HG03064 (cell line): ENCODE data around the gene CTSH.

ENCODE experiments used
- ATAC-seq: cut with Tn5 transposase; IDR thresholded peaks from one replicate; pipeline ENCODE4 v1.9.1; 2021; ENCODE audit warnings: low read depth; ENCODE audit not compliant: unreplicated experiment

The CTSH gene, protein sequence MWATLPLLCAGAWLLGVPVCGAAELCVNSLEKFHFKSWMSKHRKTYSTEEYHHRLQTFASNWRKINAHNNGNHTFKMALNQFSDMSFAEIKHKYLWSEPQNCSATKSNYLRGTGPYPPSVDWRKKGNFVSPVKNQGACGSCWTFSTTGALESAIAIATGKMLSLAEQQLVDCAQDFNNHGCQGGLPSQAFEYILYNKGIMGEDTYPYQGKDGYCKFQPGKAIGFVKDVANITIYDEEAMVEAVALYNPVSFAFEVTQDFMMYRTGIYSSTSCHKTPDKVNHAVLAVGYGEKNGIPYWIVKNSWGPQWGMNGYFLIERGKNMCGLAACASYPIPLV

GRCh38 chr15:78944669-78945407 is at the start of gene CTSH:
CTSH (minus strand) TSS chr15:78945046; CDS start chr15:78944981, 65 bp downstream.
- ATAC-seq: peak; percentile 59

GRCh38 chr15:78993931-78994530 is 49.2 kb upstream of the CTSH start:
- ATAC-seq: no peak

DNA sequence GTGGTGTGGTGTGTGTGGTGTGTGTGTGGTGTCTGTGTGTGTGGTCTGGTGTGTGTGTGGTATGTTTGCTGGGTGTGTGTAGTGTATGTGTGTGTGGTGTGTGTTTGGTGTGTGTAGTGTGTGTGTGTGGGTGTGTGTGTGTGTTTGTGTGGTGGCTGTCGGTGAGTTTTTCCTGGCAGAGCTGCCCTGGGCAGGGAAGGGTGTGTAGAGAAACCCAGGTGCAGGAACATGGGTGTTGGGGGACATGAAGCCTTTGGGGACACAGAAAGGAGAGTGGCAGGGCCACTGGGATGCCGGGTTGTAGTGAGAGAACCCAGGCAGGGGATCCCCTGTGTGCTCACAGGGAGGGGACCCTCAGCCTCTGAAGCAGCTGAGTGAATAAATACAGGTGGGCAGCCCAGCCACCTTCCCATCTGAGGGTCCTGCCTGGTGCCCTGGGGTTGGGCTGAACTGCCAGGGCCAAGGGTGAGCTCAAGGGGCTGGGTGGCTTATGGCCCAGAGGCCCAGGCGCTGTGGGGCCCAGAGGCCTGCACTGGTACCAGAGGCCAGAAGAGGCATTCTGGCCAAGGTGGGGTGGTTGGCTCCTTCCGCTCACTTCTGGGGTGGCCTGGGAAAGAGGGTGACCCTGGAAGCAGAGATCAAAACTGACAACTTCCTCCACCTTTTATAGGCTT is 48.5 kb upstream of the CTSH start:
- ATAC-seq: no peak

DNA sequence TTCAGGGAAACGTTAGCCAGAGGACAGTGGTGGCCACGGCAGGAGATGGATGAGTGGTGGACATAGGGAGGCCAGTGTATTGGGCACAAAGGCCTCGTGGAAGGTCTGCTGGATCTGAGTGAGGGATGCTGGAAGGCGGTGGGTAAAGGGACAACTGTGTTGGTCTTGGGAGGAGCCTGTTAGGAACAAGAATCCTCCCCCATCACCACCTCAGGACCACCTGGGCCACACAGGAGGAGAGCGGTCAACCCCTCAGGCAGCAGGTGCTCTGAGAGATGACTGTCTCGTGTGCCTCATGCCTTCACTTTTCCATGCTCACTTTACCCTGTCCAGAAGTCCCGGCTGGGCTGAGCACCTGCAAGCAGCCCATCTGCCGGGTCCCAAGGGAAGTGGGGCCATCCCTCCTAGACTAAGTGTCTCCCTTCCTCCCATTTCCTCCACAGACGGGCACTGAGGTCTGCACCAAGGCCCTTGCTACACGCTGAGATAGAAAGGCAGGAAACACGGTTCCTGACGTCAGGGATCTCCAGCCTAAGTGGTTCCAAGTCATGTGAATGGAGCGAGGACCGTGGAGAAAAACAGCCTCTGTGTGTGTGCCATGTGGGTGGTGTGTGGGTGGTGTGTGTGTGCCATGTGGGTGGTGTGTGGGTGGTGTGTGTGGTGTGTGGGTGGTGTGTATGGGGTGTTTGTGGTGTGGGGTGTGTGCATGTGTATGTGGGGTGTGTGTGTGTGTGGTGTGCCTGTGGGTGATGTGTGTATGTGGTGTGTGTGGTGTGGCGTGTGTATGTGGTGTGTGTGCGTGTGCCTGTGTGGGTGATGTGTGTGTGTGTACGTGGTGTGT is 47.8 kb upstream of the CTSH start:
- ATAC-seq: no peak

- ATAC-seq: no peak
Measured at GRCh38 chr15:78991879-78992278, 47.0 kb upstream of the CTSH start.

GRCh38 chr15:78991476-78991875 is 46.6 kb upstream of the CTSH start:
- no peak for ATAC-seq

DNA sequence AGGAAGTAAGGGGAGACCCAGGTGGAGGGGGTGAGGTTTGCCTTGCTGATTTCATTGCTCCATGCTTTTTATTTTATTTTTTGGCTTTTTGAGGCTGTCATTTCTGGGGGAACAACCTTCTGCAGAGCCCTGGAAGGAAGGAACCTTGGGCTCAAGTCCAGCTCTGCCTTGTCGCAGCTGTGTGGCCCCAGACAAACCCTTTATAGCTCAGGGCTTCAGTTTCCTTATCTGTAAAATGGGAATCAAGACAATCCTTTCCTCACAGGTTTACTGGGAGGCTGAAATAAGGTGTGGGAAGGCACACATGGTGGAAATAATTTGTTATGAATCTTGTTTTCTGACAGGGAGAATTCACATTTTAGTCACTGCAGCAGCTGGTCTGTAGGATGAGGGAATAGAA is 45.4 kb upstream of the CTSH start:
- no peak for ATAC-seq

- no peak for ATAC-seq
Measured at GRCh38 chr15:78989701-78990240, 44.9 kb upstream of the CTSH start.

DNA sequence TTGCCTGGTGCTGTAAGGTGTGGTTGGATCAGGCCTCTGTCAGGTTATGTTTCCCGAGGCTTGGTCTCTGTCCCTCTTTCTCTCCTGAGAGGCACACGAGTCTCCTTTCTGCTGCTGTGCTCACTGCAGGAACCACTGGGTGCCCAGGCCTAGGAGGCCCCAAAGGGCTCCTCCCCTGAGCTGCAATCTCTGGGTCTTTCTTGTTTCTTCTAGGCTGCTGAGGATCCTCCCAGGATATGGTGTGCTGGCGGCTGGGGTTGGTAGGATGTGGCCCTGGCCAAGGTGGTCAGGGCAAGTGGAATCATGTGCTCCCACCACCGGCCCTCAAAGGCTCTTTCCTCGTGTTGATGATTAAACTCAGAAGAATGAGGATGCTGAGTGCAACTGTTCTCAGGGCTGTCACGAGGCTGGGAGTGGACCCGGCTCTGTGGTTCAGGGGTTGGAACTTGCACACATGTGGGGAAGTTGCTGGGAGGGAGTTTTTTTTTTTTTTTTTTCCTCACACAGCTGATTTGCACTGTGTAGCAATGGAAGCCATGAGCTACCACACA is 43.6 kb upstream of the CTSH start:
- ATAC-seq: peak; percentile 61

DNA sequence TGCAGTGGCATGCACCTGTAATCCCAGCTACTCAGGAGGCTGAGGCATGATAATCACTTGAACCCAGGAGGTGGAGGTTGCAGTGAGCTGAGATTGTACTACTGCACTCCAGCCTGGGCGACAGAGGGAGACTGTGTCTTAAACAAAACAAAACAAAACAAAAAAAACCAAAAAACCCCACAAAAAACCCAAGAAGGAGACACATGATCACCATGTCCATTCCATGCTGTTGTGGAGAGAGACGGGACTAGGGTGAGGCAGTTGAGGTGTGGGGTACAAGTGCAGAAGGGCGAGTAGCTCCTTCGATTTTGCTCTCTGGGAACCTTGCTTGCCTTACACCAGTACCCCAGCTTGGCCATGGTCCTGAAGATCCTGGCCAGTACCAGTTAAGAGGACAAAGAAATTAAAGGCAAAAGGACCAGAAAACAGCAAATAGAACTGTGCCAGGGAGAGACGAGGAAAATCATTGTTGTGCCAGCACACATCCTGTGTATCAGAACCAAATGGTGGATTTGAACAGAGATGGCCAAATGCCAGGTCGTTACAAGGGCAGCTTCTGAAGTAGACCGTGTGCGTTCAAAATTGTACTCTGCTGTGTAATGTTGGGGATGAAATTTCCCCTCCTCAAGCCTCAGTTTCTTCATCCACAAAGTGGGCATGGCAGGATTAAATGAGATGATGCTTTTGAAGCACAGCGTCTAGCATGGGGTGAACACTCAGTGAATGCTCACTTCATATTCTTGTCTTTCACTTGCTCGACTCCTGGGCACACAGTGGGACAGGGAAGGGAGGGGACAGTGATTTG is 42.9 kb upstream of the CTSH start:
- ATAC-seq: no peak

DNA sequence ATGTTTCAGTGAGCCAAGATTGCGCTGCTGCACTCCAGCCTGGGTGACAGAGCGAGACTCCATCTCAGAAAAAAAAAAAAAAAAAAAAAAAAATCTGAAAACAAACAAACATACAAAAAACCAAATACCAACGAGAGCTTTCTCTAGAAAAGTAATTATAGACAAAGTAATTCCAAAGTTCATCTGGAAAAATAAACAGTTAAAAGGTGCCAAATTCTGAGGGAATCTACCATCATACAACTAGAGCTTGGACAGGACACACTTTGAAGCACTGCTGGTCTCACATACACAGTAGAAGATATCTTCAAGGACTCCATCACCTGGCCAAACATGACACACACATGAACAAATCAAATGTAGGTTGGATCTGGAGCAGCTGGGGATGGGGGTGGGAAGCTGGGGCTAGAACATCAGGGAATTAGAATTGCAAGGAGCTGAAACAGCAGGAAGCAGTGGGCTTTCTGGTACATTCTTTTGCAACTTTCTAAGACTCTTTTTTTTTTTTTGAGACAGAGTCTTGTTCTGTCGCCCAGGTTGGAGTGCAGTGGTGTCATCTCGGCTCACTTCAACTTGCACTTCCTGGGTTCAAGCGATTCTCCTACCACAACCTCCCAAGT is 41.1 kb upstream of the CTSH start:
- ATAC-seq: no peak

DNA sequence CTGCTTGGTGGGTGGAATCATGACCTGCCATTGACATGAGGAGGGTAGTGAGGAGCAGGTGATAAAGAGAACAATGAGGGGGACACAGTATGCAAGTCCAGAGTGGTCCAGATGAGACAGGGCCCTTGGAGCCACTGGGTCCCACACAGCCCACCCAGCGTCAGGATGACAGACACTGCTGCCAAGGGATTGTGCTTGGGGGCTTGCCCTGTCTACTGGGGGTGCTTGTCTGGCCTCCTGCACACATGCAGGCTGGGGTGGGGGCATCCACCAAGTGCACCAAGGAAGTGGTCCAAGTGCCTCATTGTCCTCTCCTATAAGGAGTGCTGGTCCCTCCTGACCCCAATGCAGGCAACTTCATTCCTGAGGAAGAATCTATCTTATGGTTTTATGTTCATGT is 39.2 kb upstream of the CTSH start:
- ATAC-seq: no peak

GRCh38 chr15:78983146-78983918 is 38.5 kb upstream of the CTSH start:
- ATAC-seq: no peak

DNA sequence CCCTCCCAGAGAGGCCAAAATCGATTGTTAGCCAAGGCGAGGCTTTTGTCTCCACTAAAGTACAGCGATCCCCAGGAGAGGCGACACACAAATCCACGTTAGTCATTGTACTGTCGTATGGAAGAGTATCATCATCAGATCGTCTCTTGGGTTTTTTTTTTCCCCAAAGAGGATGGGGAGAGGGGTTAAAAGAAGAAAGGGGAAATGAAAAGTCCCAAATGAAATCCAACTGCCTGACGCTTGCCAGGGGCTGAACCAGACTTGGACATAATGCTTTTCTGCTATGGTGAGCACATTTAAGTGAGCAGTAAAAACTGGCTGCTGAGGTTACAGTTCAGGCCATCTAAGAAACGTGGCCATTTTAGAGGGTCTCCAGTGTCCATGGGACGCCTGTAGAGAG is 37.9 kb upstream of the CTSH start:
- ATAC-seq: no peak

- no peak for ATAC-seq
Measured at GRCh38 chr15:78981532-78982313, 36.9 kb upstream of the CTSH start.

DNA sequence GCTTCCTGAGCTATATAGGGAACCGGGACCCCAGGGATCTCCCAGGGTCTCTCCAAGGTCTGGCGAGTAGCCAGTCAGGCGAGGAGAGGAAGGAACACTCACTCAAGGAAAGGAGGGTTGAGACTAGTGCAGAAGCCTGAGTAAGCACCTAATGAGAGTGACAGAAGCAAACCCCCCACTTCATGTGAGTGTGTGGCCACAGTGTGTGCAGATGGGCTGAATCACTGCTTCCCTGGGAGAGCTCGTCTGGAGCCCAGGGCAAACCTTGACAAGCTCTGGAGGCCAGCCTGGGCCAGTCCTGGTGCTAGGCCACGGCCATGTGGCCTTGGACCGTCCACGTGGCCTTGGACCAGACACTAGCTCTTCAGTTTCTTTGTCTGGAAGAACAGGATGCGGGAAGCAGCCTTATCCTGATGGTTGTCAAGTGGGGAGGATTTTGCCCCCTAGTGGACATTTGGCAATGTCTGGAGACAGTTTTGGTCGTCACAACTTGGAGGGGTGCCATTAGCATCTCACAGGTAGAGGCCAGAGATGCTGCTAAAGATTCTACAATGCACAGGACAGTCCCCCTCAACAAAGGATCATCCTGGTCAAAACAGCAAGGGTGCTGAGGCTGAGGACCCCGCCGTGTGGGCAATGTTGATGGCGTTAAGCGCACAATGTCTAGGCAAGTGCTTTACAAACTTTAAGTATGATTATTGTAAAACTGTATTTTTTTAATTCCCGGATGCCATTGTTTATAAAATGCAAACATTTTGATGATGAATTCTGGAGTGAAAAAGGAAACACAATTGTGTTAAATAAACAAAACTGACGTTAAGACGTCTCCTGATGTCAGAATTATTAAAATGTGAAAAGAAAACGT is 34.8 kb upstream of the CTSH start:
- no peak for ATAC-seq
